Activated CD4-positive, alpha-beta memory T cell treated with anti-CD3 and anti-CD28 coated beads for 36 hours (primary cell): ENCODE data around the gene ITPR1. TPM values are rescaled to one million over a fixed set of nuclear protein-coding genes. Genes with fewer than 3 reads are reported as not detected.
"Not testable (repeated sequence)": the region's sequence is repeated elsewhere in the genome, so short reads cannot be mapped to it uniquely, and the experiment has no call there.

ENCODE experiments used
- CTCF ChIA-PET: fragments of 350-600 bp; sonication (Branson Sonifier 250); formaldehyde crosslinking; loops from one replicate; lab custom pipeline; 2021; ENCODE audit warnings: antibody characterized with exemption, inconsistent platforms; lab: Charles Lee
- POLR2A ChIA-PET: fragments of 350-600 bp; sonication (Branson Sonifier 250); formaldehyde crosslinking; loops from one replicate; lab custom pipeline; 2021; ENCODE audit warnings: antibody characterized with exemption; lab: Charles Lee
- DNase-seq: peaks from one replicate; pipeline ENCODE4 v3.0.0-alpha.2; 2020
- H3K27ac Mint-ChIP-seq: one replicate; pipeline ENCODE4 v1.8.0; 2021; ENCODE audit warnings: mixed read lengths
- H3K27me3 Mint-ChIP-seq: one replicate; pipeline ENCODE4 v1.8.0; 2021; ENCODE audit warnings: mixed read lengths
- H3K36me3 Mint-ChIP-seq: one replicate; pipeline ENCODE4 v1.8.0; 2021; ENCODE audit warnings: mixed read lengths
- H3K4me1 Mint-ChIP-seq: one replicate; pipeline ENCODE4 v1.8.0; 2021; ENCODE audit warnings: low read depth, mixed read lengths
- H3K4me3 Mint-ChIP-seq: one replicate; pipeline ENCODE4 v1.8.0; 2021; ENCODE audit warnings: mild to moderate bottlenecking, mixed read lengths
- H3K9me3 Mint-ChIP-seq: one replicate; pipeline ENCODE4 v1.8.0; 2021; ENCODE audit warnings: mixed read lengths
- intact Hi-C: fragments of 100-400 bp; cut with micrococcal nuclease; formaldehyde crosslinking; loops from one replicate; pipeline ENCODE4 v1.15.1; 2023
- total RNA-seq, 2 experiments: library from RNA; stranded (reverse); gene quantifications; one replicate each; pipeline ENCODE4 v1.2.3, GENCODE V29; 2021

Gene ITPR1
- total RNA-seq, 2 experiments from 2014 or later: 49.1 to 53.1 TPM

- H3K9me3 Mint-ChIP-seq: no peaks in the 10 kb centered on the region
- no peak overlapping the region for H3K27ac Mint-ChIP-seq
- no peaks in the 10 kb centered on the region for H3K27me3 Mint-ChIP-seq
- DNase-seq: no peak
- H3K4me3 Mint-ChIP-seq: no peak overlapping the region
- intact Hi-C loops: no loop called here
- no peaks in the 10 kb centered on the region for H3K36me3 Mint-ChIP-seq
- ChIA-PET POLR2A (no interaction called here), CTCF (no interaction called here)
- peaks cover 43% of the 10 kb centered on the region for H3K4me1 Mint-ChIP-seq
These were observed 88.9 kb downstream of the ITPR1 start for GRCh38 chr3:4581920-4582611.

GRCh38 chr3:4582624-4583023 lies 89.5 kb downstream of the ITPR1 start:
- H3K27me3 Mint-ChIP-seq: no peaks in the 10 kb centered on the region
- no peak overlapping the region for H3K4me3 Mint-ChIP-seq
- no peak for DNase-seq
- intact Hi-C loops: no loop called here
- ChIA-PET POLR2A (no interaction called here), CTCF (interaction anchor here (1.0 kb wide), 2 partner anchors 51 to 63 kb away, joined by 5 to 6 read pairs; no protein-coding TSS in a partner anchor)
- no peaks in the 10 kb centered on the region for H3K36me3 Mint-ChIP-seq
- no peak overlapping the region for H3K27ac Mint-ChIP-seq
- H3K9me3 Mint-ChIP-seq: no peaks in the 10 kb centered on the region
- H3K4me1 Mint-ChIP-seq: peaks cover 49% of the 10 kb centered on the region

GRCh38 chr3:4583416-4583815 lies 90.3 kb downstream of the ITPR1 start:
- Mint-ChIP-seq H3K27me3 (no peaks in the 10 kb centered on the region), H3K36me3 (no peaks in the 10 kb centered on the region), H3K27ac (no peak overlapping the region), H3K4me1 (peaks cover 56% of the 10 kb centered on the region), H3K9me3 (no peaks in the 10 kb centered on the region), H3K4me3 (no peak overlapping the region)
- intact Hi-C loops: no loop called here
- DNase-seq: no peak
- POLR2A ChIA-PET: no interaction called here
- CTCF ChIA-PET: interaction anchor here (0.6 to 2.0 kb wide), 5 partner anchors 50 to 232 kb away, joined by 3 to 6 read pairs (median 4); no protein-coding TSS in a partner anchor

- Mint-ChIP-seq H3K9me3 (no peaks in the 10 kb centered on the region), H3K4me1 (peaks cover 66% of the 10 kb centered on the region), H3K27me3 (no peaks in the 10 kb centered on the region), H3K27ac (peak overlapping the region; percentile 73), H3K36me3 (no peaks in the 10 kb centered on the region), H3K4me3 (peak overlapping the region; percentile 81)
- ChIA-PET CTCF (interaction anchor here (1.1 to 2.0 kb wide), 5 partner anchors 9 to 234 kb away, joined by 3 to 10 read pairs (median 4); no protein-coding TSS in a partner anchor), POLR2A (no interaction called here)
- peak; percentile 48 for DNase-seq
- intact Hi-C loops: loop anchor here (1.0 to 5.0 kb wide), 6 partner anchors 48 to 233 kb away; no protein-coding TSS in a partner anchor
These were observed 91.5 kb downstream of the ITPR1 start for GRCh38 chr3:4584456-4585249.

GRCh38 chr3:4586381-4586780 lies 93.2 kb downstream of the ITPR1 start:
- DNase-seq: no peak
- Mint-ChIP-seq H3K9me3 (peaks cover 2% of the 10 kb centered on the region), H3K27ac (no peak overlapping the region), H3K27me3 (no peaks in the 10 kb centered on the region), H3K36me3 (no peaks in the 10 kb centered on the region), H3K4me3 (no peak overlapping the region), H3K4me1 (peaks cover 70% of the 10 kb centered on the region)
- ChIA-PET POLR2A (no interaction called here), CTCF (interaction anchor here (3.5 kb wide), 1 partner anchor 236 kb away, joined by 14 read pairs; no protein-coding TSS in a partner anchor)
- intact Hi-C loops: loop anchor here (2.0 to 5.0 kb wide), 2 partner anchors 14 to 174 kb away; no protein-coding TSS in a partner anchor

GRCh38 chr3:4587061-4587837 lies 94.1 kb downstream of the ITPR1 start:
- intact Hi-C loops: loop anchor here (1.0 to 5.0 kb wide), 3 partner anchors 14 to 175 kb away; partner anchors contain the start of gene ITPR1
- no peaks in the 10 kb centered on the region for H3K27me3 Mint-ChIP-seq
- H3K9me3 Mint-ChIP-seq: peaks cover 2% of the 10 kb centered on the region
- peaks cover 67% of the 10 kb centered on the region for H3K4me1 Mint-ChIP-seq
- H3K27ac Mint-ChIP-seq: no peak overlapping the region
- ChIA-PET POLR2A (no interaction called here), CTCF (interaction anchor here (1.4 to 3.5 kb wide), 3 partner anchors 46 to 237 kb away, joined by 4 to 14 read pairs (median 10); no protein-coding TSS in a partner anchor)
- H3K4me3 Mint-ChIP-seq: no peak overlapping the region
- DNase-seq: peak; percentile 67
- H3K36me3 Mint-ChIP-seq: no peaks in the 10 kb centered on the region

- Mint-ChIP-seq H3K36me3 (no peaks in the 10 kb centered on the region), H3K27ac (no peak overlapping the region), H3K4me1 (peaks cover 61% of the 10 kb centered on the region), H3K4me3 (no peak overlapping the region), H3K9me3 (peaks cover 2% of the 10 kb centered on the region), H3K27me3 (no peaks in the 10 kb centered on the region)
- CTCF ChIA-PET: interaction anchor here (1.4 to 3.5 kb wide), 3 partner anchors 46 to 237 kb away, joined by 4 to 14 read pairs (median 10); no protein-coding TSS in a partner anchor
- intact Hi-C loops: loop anchor here (1.0 to 5.0 kb wide), 3 partner anchors 15 to 175 kb away; partner anchors contain the start of gene ITPR1
- DNase-seq: no peak
- POLR2A ChIA-PET: interaction anchor here (0.5 kb wide), 1 partner anchor 95 kb away, joined by 3 read pairs; the partner anchor contains the start of gene ITPR1
These were observed 94.6 kb downstream of the ITPR1 start for GRCh38 chr3:4587838-4588105.

GRCh38 chr3:4588466-4588865 lies 95.3 kb downstream of the ITPR1 start:
- Mint-ChIP-seq H3K4me1 (peaks cover 56% of the 10 kb centered on the region), H3K9me3 (peaks cover 2% of the 10 kb centered on the region), H3K27ac (no peak overlapping the region), H3K4me3 (no peak overlapping the region), H3K27me3 (no peaks in the 10 kb centered on the region), H3K36me3 (no peaks in the 10 kb centered on the region)
- CTCF ChIA-PET: interaction anchor here (1.6 to 3.5 kb wide), 2 partner anchors 45 to 238 kb away, joined by 10 to 14 read pairs; no protein-coding TSS in a partner anchor
- DNase-seq: no peak
- intact Hi-C loops: loop anchor here (5.0 kb wide), 1 partner anchor 176 kb away; no protein-coding TSS in a partner anchor
- POLR2A ChIA-PET: no interaction called here

GRCh38 chr3:4589475-4590097 lies 96.4 kb downstream of the ITPR1 start:
- no peak overlapping the region for H3K27ac Mint-ChIP-seq
- H3K36me3 Mint-ChIP-seq: no peaks in the 10 kb centered on the region
- CTCF ChIA-PET: interaction anchor here (3.5 kb wide), 1 partner anchor 239 kb away, joined by 14 read pairs; no protein-coding TSS in a partner anchor
- peaks cover 46% of the 10 kb centered on the region for H3K4me1 Mint-ChIP-seq
- peaks cover 2% of the 10 kb centered on the region for H3K9me3 Mint-ChIP-seq
- intact Hi-C loops: loop anchor here (5.0 kb wide), 1 partner anchor 177 kb away; no protein-coding TSS in a partner anchor
- DNase-seq: no peak
- POLR2A ChIA-PET: no interaction called here
- H3K4me3 Mint-ChIP-seq: no peak overlapping the region
- no peaks in the 10 kb centered on the region for H3K27me3 Mint-ChIP-seq

- H3K9me3 Mint-ChIP-seq, H3K36me3 Mint-ChIP-seq, H3K27ac Mint-ChIP-seq, POLR2A ChIA-PET, H3K4me3 Mint-ChIP-seq, DNase-seq, intact Hi-C loops, H3K27me3 Mint-ChIP-seq: not testable (repeated sequence)
- CTCF ChIA-PET: interaction anchor here (1.0 to 2.4 kb wide), 4 partner anchors 37 to 240 kb away, joined by 3 to 8 read pairs (median 6); no protein-coding TSS in a partner anchor
- peaks cover 36% of the 10 kb centered on the region for H3K4me1 Mint-ChIP-seq
These were observed 97.7 kb downstream of the ITPR1 start for GRCh38 chr3:4590849-4591248.

GRCh38 chr3:4591669-4592068 lies 98.5 kb downstream of the ITPR1 start:
- Mint-ChIP-seq H3K9me3 (peaks cover 2% of the 10 kb centered on the region), H3K4me3 (no peak overlapping the region), H3K4me1 (peaks cover 31% of the 10 kb centered on the region), H3K36me3 (no peaks in the 10 kb centered on the region), H3K27me3 (no peaks in the 10 kb centered on the region), H3K27ac (no peak overlapping the region)
- DNase-seq: no peak
- ChIA-PET POLR2A (no interaction called here), CTCF (interaction anchor here (0.6 to 2.4 kb wide), 4 partner anchors 22 to 73 kb away, joined by 3 to 8 read pairs (median 6); no protein-coding TSS in a partner anchor)
- intact Hi-C loops: no loop called here
